GM21528 (cell line): ENCODE results near the gene TMEM86A.

Experiments used
- ATAC-seq: cut with Tn5 transposase; IDR thresholded peaks from one replicate; pipeline ENCODE4 v1.9.1; 2021; ENCODE audit warnings: mild to moderate bottlenecking, moderate library complexity; ENCODE audit not compliant: unreplicated experiment, low FRiP score

TMEM86A gene

GRCh38 chr11:18749681-18750319 lies 51.2 kb downstream of the TMEM86A start:
- no peak for ATAC-seq

DNA sequence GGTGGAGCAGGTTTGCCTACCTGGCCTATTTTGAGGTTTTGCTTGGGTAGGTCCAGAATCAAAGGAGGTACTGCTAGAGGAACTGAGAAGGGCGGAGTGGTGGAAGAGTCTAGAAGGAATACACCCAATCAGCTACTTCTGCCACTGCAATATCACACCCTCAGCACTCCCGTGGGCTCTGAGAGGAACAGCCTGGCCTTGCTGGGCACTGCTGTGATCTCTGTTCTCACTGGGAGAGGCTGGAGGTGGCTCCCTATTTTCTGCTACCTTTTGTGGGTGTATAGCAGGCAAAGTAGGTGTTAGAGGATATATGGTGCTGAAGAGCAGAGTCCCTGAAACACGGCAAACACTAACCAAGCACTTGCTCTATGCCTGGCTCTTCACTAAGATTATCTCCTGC lies 52.4 kb downstream of the TMEM86A start:
- ATAC-seq, result no peak

DNA sequence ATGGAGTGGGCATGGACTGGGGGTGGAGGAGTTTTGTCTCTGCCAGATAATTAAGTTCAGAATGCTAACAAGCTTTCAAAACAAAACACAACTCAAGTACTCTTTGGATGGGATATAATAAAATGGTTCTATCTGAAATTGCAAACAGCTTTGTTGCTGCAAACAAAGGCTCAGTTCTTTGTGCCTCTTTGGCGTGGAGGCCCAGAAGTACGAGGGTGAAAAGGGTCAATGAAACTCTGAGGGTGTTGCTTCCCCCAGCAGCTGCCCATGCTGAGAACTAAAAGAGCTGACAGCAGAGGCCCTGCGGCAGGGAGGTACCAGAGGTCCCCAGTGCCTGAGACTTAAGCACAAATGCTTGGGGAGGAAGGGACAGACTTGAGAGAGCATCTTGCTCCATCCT lies 53.9 kb downstream of the TMEM86A start:
- no peak for ATAC-seq

GRCh38 chr11:18754308-18754707 lies 55.7 kb downstream of the TMEM86A start:
- ATAC-seq, result no peak
